ENCODE measurements around the gene TNFAIP8.

Gene TNFAIP8
- 191 to 257 reads per million in 2 donors for total RNA-seq

- peak in 3 of 5 experiments; percentile 34 to 76 (median 47) for DNase-seq
Observed at GRCh38 chr5:119355685-119356611, at the start of gene TNFAIP8. Gene TNFAIP8, plus strand, starts transcription at chr5:119356019. Its CDS starts 72 bp downstream, at chr5:119356091.

- DNase-seq, result no peak
Observed at GRCh38 chr5:119307170-119307569, 48.6 kb upstream of the TNFAIP8 start.

- peak in 1 of 5 experiments; percentile 66 for DNase-seq
Observed at GRCh38 chr5:119309326-119309725, 46.5 kb upstream of the TNFAIP8 start.

GRCh38 chr5:119311688-119312087, 44.1 kb upstream of the TNFAIP8 start:
- no peak for DNase-seq

- DNase-seq, result no peak
Observed at GRCh38 chr5:119312403-119312802, 43.4 kb upstream of the TNFAIP8 start.

- no peak for DNase-seq
Observed at GRCh38 chr5:119313197-119313596, 42.6 kb upstream of the TNFAIP8 start.

- peak in 1 of 5 experiments; percentile 33 for DNase-seq
Observed at GRCh38 chr5:119313658-119314605, 41.9 kb upstream of the TNFAIP8 start.

GRCh38 chr5:119315516-119315949, 40.3 kb upstream of the TNFAIP8 start:
- peak in 3 of 5 experiments; percentile 39 to 87 (median 62) for DNase-seq

- no peak for DNase-seq
Observed at GRCh38 chr5:119316086-119316485, 39.7 kb upstream of the TNFAIP8 start.

- no peak for DNase-seq
Observed at GRCh38 chr5:119316906-119317305, 38.9 kb upstream of the TNFAIP8 start.

GRCh38 chr5:119318256-119318894, 37.4 kb upstream of the TNFAIP8 start:
- DNase-seq, result no peak

GRCh38 chr5:119319401-119319800, 36.4 kb upstream of the TNFAIP8 start:
- no peak for DNase-seq

GRCh38 chr5:119319890-119320289, 35.9 kb upstream of the TNFAIP8 start:
- DNase-seq, result no peak

- no peak for DNase-seq
Observed at GRCh38 chr5:119321569-119322311, 34.1 kb upstream of the TNFAIP8 start.

- DNase-seq, result no peak
Observed at GRCh38 chr5:119322312-119322947, 33.4 kb upstream of the TNFAIP8 start.

- DNase-seq, result no peak
Observed at GRCh38 chr5:119322948-119323537, 32.8 kb upstream of the TNFAIP8 start.

- no peak for DNase-seq
Observed at GRCh38 chr5:119323601-119324000, 32.2 kb upstream of the TNFAIP8 start.

- DNase-seq, result no peak
Observed at GRCh38 chr5:119324842-119325241, 31.0 kb upstream of the TNFAIP8 start.

GRCh38 chr5:119327018-119327417, 28.8 kb upstream of the TNFAIP8 start:
- DNase-seq, result peak in 1 of 5 experiments; percentile 43

- peak in 3 of 5 experiments; percentile 61 to 86 (median 80) for DNase-seq
Observed at GRCh38 chr5:119328753-119329602, 26.8 kb upstream of the TNFAIP8 start.

All from T-helper 2 cell (primary cell).